Heart left ventricle (tissue), 16 donors: ENCODE measurements around the gene SH2D5. TPM values are rescaled to one million over a fixed set of nuclear protein-coding genes. Genes with fewer than 3 reads are reported as not detected.

Experiments used
- ATAC-seq, 4 donors: fragments of 200-7000 bp; cut with Tn5 transposase; one replicate each; pipeline ENCODE4 v1.9.1; 2020 to 2022; ENCODE audit warnings: moderate library complexity in 4 of 4, mild to moderate bottlenecking in 3 of 4, moderate number of reproducible peaks in 1 of 4
- DNase-seq, 5 donors: peaks; one replicate each; pipeline ENCODE4 v3.0.0-alpha.2; 2020
- H3K27ac ChIP-seq, 12 donors: fragments of 200-600 bp; sonication (generic) in 4 of 12; one replicate each; pipeline versions ENCODE4 v1.5.0 to v1.8.0; 2016 to 2022; ENCODE audit warnings: mild to moderate bottlenecking in 2 of 12
- H3K27me3 ChIP-seq, 9 donors: fragments of 200-600 bp; sonication (generic) in 2 of 9; one replicate each; pipeline versions ENCODE4 v1.5.1 to v1.8.0; 2016 to 2022; ENCODE audit warnings: mild to moderate bottlenecking in 3 of 9
- H3K36me3 ChIP-seq, 9 donors: fragments of 200-600 bp; sonication (generic) in 2 of 9; one replicate each; pipeline versions ENCODE4 v1.5.0 to v1.8.0; 2018 to 2022; ENCODE audit warnings: mild to moderate bottlenecking in 2 of 9
- H3K4me1 ChIP-seq, 12 donors: fragments of 200-600 bp; sonication (generic) in 4 of 12; one replicate each; pipeline versions ENCODE4 v1.5.0 to v1.8.0; 2016 to 2022; ENCODE audit warnings: mild to moderate bottlenecking in 3 of 12
- H3K4me3 ChIP-seq, 12 donors: fragments of 200-600 bp; sonication (generic) in 4 of 12; one replicate each; pipeline versions ENCODE4 v1.5.0 to v1.8.0; 2017 to 2022; ENCODE audit warnings: mild to moderate bottlenecking in 9 of 12, moderate library complexity in 4 of 12
- H3K9me3 ChIP-seq, 12 donors: fragments of 200-600 bp; sonication (generic) in 4 of 12; one replicate each; pipeline versions ENCODE4 v1.5.0 to v1.8.0; 2016 to 2022; ENCODE audit warnings: mild to moderate bottlenecking in 1 of 12
- CTCF ChIP-seq, 12 donors: fragments of 200-600 bp; sonication (generic) in 4 of 12; IDR thresholded peaks; one replicate each; pipeline versions ENCODE4 v1.5.0 to v1.8.0; 2018 to 2022; ENCODE audit warnings: antibody characterized with exemption in 12 of 12, mild to moderate bottlenecking in 5 of 12
- POLR2A ChIP-seq, 2 donors: fragments of 450-650 bp; IDR thresholded peaks; one replicate each; pipeline ENCODE4 v1.6.1; 2017; ENCODE audit warnings: antibody characterized with exemption in 2 of 2, mild to moderate bottlenecking in 2 of 2, moderate library complexity in 2 of 2
- WGBS, 4 donors: extraction: QIAGEN DNeasy Blood & Tissue Kit in 2 of 4; methylation state at CpG; one replicate each; pipeline versions ENCODE4 v1.1.5 to v1.1.7; 2013 to 2018; 5-methylcytosine and 5-hydroxymethylcytosine counted together
- intact Hi-C, 10 donors: fragments of 100-400 bp; cut with DNase I; formaldehyde crosslinking; loops; one replicate each; pipeline versions ENCODE4 v1.11.1 to v1.14.2; 2022
- polyA plus RNA-seq, 2 donors: library from polyadenylated mRNA; stranded (reverse); fragments of 200-250 nt; gene quantifications; one replicate each; pipeline ENCODE4 v1.2.3, GENCODE V29; 2013
- total RNA-seq, 9 donors: library from RNA; depleted of rRNA in 2 of 9; stranded (reverse); fragments of >200 nt in 2 of 9; fragmentation: NEBNext Ultra II Directional in 3 of 9; extraction: Animal tissue kit (Norgen Biotek cat#: 25700) in 3 of 9; gene quantifications; one replicate each; pipeline versions ENCODE4 v1.1.0 to v1.2.4, GENCODE V29; 2016 to 2023
- donor health status: ischemic (EF 13 %, LVEDD 7.1; RV severe dilation, severe dysfunction).
- donor health status: healthy with polysubstance abuse.
- donor health status: DM: no; HTN: yes; CAD: no.
- donor health status: DM: no; HTN: no; CAD: no.
- donor health status: ischemic (EF 25% LVEDD 6.9; RV normal size, moderate dysfunction).
- donor health status: ischemic (EF 25% LVEDD 5.7; RV mildly dilated, moderate dysfunction).
- donor health status: healthy.
- donor health status: DM: yes; HTN: yes; CAD: no.
- donor health status: ischemic (EF 35%, LVEDD 5.7; RV mildly dilated, moderate dysfunction).
- donor health status: nonischemic (EF 11% LVEDD 7.7; RV severe dilation, severe dysfunction).
- donor health status: DM: yes; HTN: yes; CAD: no.
- donor health status: PGD.
- donor health status: ischemic (EF 29% LVEDD 5.4; RV normal size, mild dysfunction).
- donor health status: nonischemic (EF 23%, LVEDD 6.1; RV moderate dilation, normal function).

Gene SH2D5
- total and polyA plus RNA-seq, 11 donors: 0.30 to 12.4 (median 0.67) TPM; not detected in 8

GRCh38 chr1:20727746-20728316 lies 4.7 kb downstream of the SH2D5 start:
- peaks cover 4 to 45% (median 26%) of the 10 kb centered on the region in 9 donors for H3K27me3 ChIP-seq
- TF ChIP-seq CTCF (IDR thresholded peaks at IDR 0.05) (peak in 1 of 12 donors; percentile 7), POLR2A (IDR thresholded peaks at IDR 0.05) (no peak)
- intact Hi-C loops: loop anchor here in 1 of 10 donors (10.0 kb wide), 1 partner anchor 213 kb away; no protein-coding TSS in a partner anchor
- no peak overlapping the region for H3K4me3 ChIP-seq
- H3K9me3 ChIP-seq: no peaks in the 10 kb centered on the region
- DNase-seq (no peak), ATAC-seq (no peak)
- peaks cover 0 to 24% (median 10%) of the 10 kb centered on the region in 12 donors for H3K4me1 ChIP-seq
- no peaks in the 10 kb centered on the region for H3K36me3 ChIP-seq
- H3K27ac ChIP-seq: no peak overlapping the region
- WGBS, 4 donors: 42 to 47% (median 45%) methylated on average over 10 to 13 of the region's 13 CpGs

- H3K4me1 ChIP-seq: peaks cover 0 to 17% (median 3%) of the 10 kb centered on the region in 12 donors
Observed at GRCh38 chr1:20726932-20727745, 5.4 kb downstream of the SH2D5 start.

DNA sequence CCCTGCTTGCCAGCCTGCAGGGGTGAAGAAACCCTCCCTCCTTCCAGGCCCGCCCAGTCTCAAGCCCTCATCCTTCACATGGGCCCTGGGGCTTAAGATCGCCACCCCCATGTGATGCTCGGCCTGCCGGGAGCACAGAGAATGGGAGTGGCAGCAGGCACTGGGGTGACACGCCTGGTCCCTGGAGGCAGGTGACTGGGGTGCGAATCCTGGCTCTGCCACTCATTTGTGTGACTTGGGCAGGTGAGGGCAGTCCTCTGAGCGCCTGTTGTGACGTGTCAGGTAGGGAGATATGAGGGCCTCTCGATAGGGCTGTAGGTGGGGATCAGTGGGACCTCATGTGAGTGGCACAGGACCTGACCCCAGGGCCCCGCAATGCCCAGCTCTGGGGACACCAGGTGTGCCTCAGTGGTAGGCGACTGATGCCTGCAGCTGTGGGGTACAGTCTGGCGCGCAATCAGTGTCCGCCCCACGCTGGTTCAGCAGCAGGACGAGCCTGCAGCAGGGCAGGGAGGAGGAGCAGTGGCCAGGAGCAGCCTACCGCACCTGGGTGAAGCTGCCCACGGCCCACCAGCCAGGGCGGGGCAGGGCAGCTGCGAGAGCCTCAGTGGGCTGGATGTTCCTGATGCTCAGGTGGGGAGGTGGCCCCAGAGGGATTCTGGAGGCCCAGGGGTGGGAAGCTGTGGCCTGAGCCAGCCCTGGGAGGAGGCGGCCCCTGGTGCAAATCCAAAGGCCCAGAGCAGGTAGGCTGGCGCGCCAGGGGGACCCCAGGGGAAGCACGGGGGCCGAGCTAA lies 6.2 kb downstream of the SH2D5 start:
- ATAC-seq (no peak), DNase-seq (no peak)
- Histone ChIP-seq H3K27ac (no peak overlapping the region), H3K27me3 (peaks cover 0 to 34% (median 15%) of the 10 kb centered on the region in 9 donors), H3K9me3 (no peaks in the 10 kb centered on the region), H3K36me3 (no peaks in the 10 kb centered on the region), H3K4me3 (no peak overlapping the region), H3K4me1 (peaks cover 0 to 9% (median 0%) of the 10 kb centered on the region in 12 donors)
- intact Hi-C loops: loop anchor here in 1 of 10 donors (10.0 kb wide), 1 partner anchor 212 kb away; no protein-coding TSS in a partner anchor
- TF ChIP-seq CTCF (IDR thresholded peaks at IDR 0.05) (no peak), POLR2A (IDR thresholded peaks at IDR 0.05) (no peak)
- WGBS, 4 donors: 85 to 91% (median 89%) methylated on average over 5 to 25 of the region's 25 CpGs

More at GRCh38 chr1:20726932-20727745, 5.4 kb downstream of the SH2D5 start:
- no peak for TF ChIP-seq CTCF (IDR thresholded peaks at IDR 0.05)
- H3K27ac ChIP-seq: no peak overlapping the region
- H3K36me3 ChIP-seq: no peaks in the 10 kb centered on the region
- ATAC-seq: no peak
- H3K9me3 ChIP-seq: no peaks in the 10 kb centered on the region
- intact Hi-C loops: loop anchor here in 1 of 10 donors (10.0 kb wide), 1 partner anchor 212 kb away; no protein-coding TSS in a partner anchor
- no peak for DNase-seq
- 89 to 97% (median 91%) methylated on average over 11 to 17 of the region's 17 CpGs for WGBS, 4 donors
- no peak overlapping the region for H3K4me3 ChIP-seq
- peaks cover 4 to 42% (median 20%) of the 10 kb centered on the region in 9 donors for H3K27me3 ChIP-seq
